ENCODE measurements around the gene RNF213.

The RNF213 gene

GRCh38 chr17:80232438-80232837 lies 28.2 kb upstream of the RNF213 start:
- Histone ChIP-seq H3K79me2 (ENCODE audit: low read length) (no peaks in the 10 kb centered on the region), H3K27ac (ENCODE audit: low read length) (no peak overlapping the region), H3K9me3 (replicated peaks; ENCODE audit: insufficient read depth, low read length) (no peaks in the 10 kb centered on the region), H3K36me3 (replicated peaks; ENCODE audit: insufficient read depth, low read length) (no peaks in the 10 kb centered on the region), H2AFZ (ENCODE audit: low read length) (no peak overlapping the region), H3K27me3 (replicated peaks; ENCODE audit: insufficient read depth, low read length) (no peaks in the 10 kb centered on the region), H3K9ac (ENCODE audit: low read length) (no peak overlapping the region), H3K4me2 (ENCODE audit: low read depth, low read length) (no peak overlapping the region), H4K20me1 (ENCODE audit: insufficient read depth, low read length) (no peaks in the 10 kb centered on the region), H3K9me2 (replicated peaks; ENCODE audit: insufficient read depth, low read length) (no peaks in the 10 kb centered on the region), H3K4me1 (ENCODE audit: low read length) (no peaks in the 10 kb centered on the region), H3K4me3 (ENCODE audit: low read length) (no peak overlapping the region), H3F3A (ENCODE audit: insufficient read depth, low read length) (no peaks in the 10 kb centered on the region)
- TF ChIP-seq CTCF (IDR thresholded peaks at IDR 0.05; ENCODE audit: low read length) (no peak), EZH2 (optimal IDR thresholded peaks at IDR 0.05; ENCODE audit: low read depth, low read length) (no peak), EZH2phosphoT487 (IDR thresholded peaks at IDR 0.05; ENCODE audit: low read length) (no peak)
- DNase-seq, result no peak

DNA sequence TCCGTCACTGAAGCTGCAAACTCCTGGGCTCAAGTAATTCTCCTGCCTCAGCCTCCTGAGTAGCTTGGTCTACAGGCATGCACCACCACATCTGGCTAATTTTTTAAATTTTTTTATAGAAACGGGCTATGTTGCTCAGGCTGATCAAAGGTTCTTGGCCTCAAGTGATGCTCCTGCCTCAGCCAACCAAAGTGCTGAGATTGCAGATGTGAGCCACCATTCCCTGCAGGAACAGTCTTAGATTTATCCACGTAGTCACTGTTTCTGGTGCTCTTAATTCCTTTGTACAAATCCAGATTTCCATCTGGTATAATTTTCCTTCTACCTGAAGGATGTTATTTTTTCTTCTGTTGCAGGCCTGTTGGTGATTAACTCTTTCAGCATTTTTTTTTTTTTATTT lies 27.4 kb upstream of the RNF213 start:
- H3K27ac ChIP-seq (ENCODE audit: low read length), result no peak overlapping the region
- H3F3A ChIP-seq (ENCODE audit: insufficient read depth, low read length), result no peaks in the 10 kb centered on the region
- DNase-seq, result no peak
- H3K27me3 ChIP-seq (replicated peaks; ENCODE audit: insufficient read depth, low read length), result no peaks in the 10 kb centered on the region
- H2AFZ ChIP-seq (ENCODE audit: low read length), result no peak overlapping the region
- no peak overlapping the region for H3K4me2 ChIP-seq (ENCODE audit: low read depth, low read length)
- H3K4me1 ChIP-seq (ENCODE audit: low read length), result no peaks in the 10 kb centered on the region
- H4K20me1 ChIP-seq (ENCODE audit: insufficient read depth, low read length), result no peaks in the 10 kb centered on the region
- TF ChIP-seq CTCF (IDR thresholded peaks at IDR 0.05; ENCODE audit: low read length) (no peak), EZH2 (optimal IDR thresholded peaks at IDR 0.05; ENCODE audit: low read depth, low read length) (no peak), EZH2phosphoT487 (IDR thresholded peaks at IDR 0.05; ENCODE audit: low read length) (no peak)
- H3K9me3 ChIP-seq (replicated peaks; ENCODE audit: insufficient read depth, low read length), result no peaks in the 10 kb centered on the region
- no peaks in the 10 kb centered on the region for H3K79me2 ChIP-seq (ENCODE audit: low read length)
- no peak overlapping the region for H3K4me3 ChIP-seq (ENCODE audit: low read length)
- no peaks in the 10 kb centered on the region for H3K9me2 ChIP-seq (replicated peaks; ENCODE audit: insufficient read depth, low read length)
- H3K36me3 ChIP-seq (replicated peaks; ENCODE audit: insufficient read depth, low read length), result no peaks in the 10 kb centered on the region
- no peak overlapping the region for H3K9ac ChIP-seq (ENCODE audit: low read length)

DNA sequence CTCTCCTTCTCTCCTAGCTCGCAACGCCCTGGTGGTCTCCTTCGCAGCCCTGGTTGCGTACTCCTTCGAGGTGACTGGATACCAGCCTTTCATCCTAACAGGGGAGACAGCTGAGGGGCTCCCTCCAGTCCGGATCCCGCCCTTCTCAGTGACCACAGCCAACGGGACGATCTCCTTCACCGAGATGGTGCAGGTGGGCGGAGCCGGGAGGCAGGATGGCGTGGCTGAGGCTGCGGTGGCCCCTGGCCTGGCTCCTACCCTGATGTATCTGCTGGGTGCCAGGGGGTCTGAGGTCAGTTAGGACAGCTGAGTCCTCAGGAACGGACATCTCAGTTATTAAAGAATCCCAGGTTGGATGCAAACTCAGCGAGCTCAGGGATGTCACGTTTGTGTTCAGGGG lies 23.7 kb upstream of the RNF213 start:
- no peak overlapping the region for H3K27ac ChIP-seq (ENCODE audit: low read length)
- DNase-seq, result no peak
- H3K27me3 ChIP-seq (replicated peaks; ENCODE audit: insufficient read depth, low read length), result no peaks in the 10 kb centered on the region
- H3F3A ChIP-seq (ENCODE audit: insufficient read depth, low read length), result no peaks in the 10 kb centered on the region
- no peaks in the 10 kb centered on the region for H3K36me3 ChIP-seq (replicated peaks; ENCODE audit: insufficient read depth, low read length)
- no peak for TF ChIP-seq CTCF (IDR thresholded peaks at IDR 0.05; ENCODE audit: low read length)
- no peak for TF ChIP-seq EZH2phosphoT487 (IDR thresholded peaks at IDR 0.05; ENCODE audit: low read length)
- TF ChIP-seq EZH2 (optimal IDR thresholded peaks at IDR 0.05; ENCODE audit: low read depth, low read length), result no peak
- no peak overlapping the region for H3K4me3 ChIP-seq (ENCODE audit: low read length)
- H3K9me3 ChIP-seq (replicated peaks; ENCODE audit: insufficient read depth, low read length), result no peaks in the 10 kb centered on the region
- no peak overlapping the region for H3K9ac ChIP-seq (ENCODE audit: low read length)
- no peak overlapping the region for H3K4me2 ChIP-seq (ENCODE audit: low read depth, low read length)
- no peak overlapping the region for H2AFZ ChIP-seq (ENCODE audit: low read length)
- no peaks in the 10 kb centered on the region for H3K9me2 ChIP-seq (replicated peaks; ENCODE audit: insufficient read depth, low read length)
- H3K4me1 ChIP-seq (ENCODE audit: low read length), result no peaks in the 10 kb centered on the region
- H3K79me2 ChIP-seq (ENCODE audit: low read length), result no peaks in the 10 kb centered on the region
- H4K20me1 ChIP-seq (ENCODE audit: insufficient read depth, low read length), result no peaks in the 10 kb centered on the region
